IPS-18c (cell line): ENCODE data around the gene PIK3CB.
"Not testable (repeated sequence)": the region's sequence is repeated elsewhere in the genome, so short reads cannot be mapped to it uniquely, and the experiment has no call there.

ENCODE experiments used
- H3K4me3 ChIP-seq: 2 replicates; pipeline ENCODE4 v1.7.0; 2013; ENCODE audit warnings: low read depth, mild to moderate bottlenecking, low read length, moderate library complexity; ENCODE audit not compliant: insufficient read depth
- H3K9me3 ChIP-seq: one replicate; pipeline ENCODE4 v1.6.1; 2013; ENCODE audit warnings: mild to moderate bottlenecking, low read length, moderate library complexity; ENCODE audit not compliant: control insufficient read depth, insufficient read depth

PIK3CB gene

GRCh38 chr3:138825336-138825735 is 9.4 kb downstream of the PIK3CB start:
- H3K4me3 ChIP-seq = no peak overlapping the region
- H3K9me3 ChIP-seq = no peaks in the 10 kb centered on the region

- H3K9me3 ChIP-seq = no peaks in the 10 kb centered on the region
- H3K4me3 ChIP-seq = no peak overlapping the region
Observed at GRCh38 chr3:138824114-138824506, 10.6 kb downstream of the PIK3CB start.

- not testable (repeated sequence) for H3K9me3 ChIP-seq, H3K4me3 ChIP-seq
Observed at GRCh38 chr3:138820379-138820778, 14.3 kb downstream of the PIK3CB start.

GRCh38 chr3:138818185-138818860 is 16.4 kb downstream of the PIK3CB start:
- no peak overlapping the region for H3K4me3 ChIP-seq

DNA sequence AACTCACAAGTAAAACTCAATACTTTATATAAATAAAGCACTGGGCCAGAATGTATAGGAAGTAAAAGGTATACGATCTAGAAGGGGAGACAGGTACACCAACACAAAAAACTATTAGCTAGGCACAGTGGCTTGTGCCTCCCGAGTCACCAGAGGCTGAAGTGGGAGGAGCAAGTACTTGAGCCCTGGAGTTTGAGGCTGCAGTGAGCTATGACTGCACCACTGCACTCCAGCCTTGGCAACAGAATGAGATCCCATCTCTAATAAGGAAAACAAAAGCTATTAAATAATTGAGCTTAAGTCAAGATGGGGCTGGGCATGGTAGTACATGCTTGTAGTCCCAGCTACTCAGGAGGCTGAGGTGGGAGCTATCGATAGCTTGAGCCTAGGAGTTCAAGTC is 17.0 kb downstream of the PIK3CB start:
- H3K9me3 ChIP-seq = no peaks in the 10 kb centered on the region
- H3K4me3 ChIP-seq = no peak overlapping the region

More at GRCh38 chr3:138818185-138818860, 16.4 kb downstream of the PIK3CB start:
- H3K9me3 ChIP-seq = no peaks in the 10 kb centered on the region

- Histone ChIP-seq H3K9me3 (no peaks in the 10 kb centered on the region), H3K4me3 (no peak overlapping the region)
Observed at GRCh38 chr3:138812806-138813205, 21.9 kb downstream of the PIK3CB start.

- Histone ChIP-seq H3K9me3 (no peaks in the 10 kb centered on the region), H3K4me3 (no peak overlapping the region)
Observed at GRCh38 chr3:138809500-138810256, 25.1 kb downstream of the PIK3CB start.

- Histone ChIP-seq H3K9me3 (no peaks in the 10 kb centered on the region), H3K4me3 (no peak overlapping the region)
Observed at GRCh38 chr3:138806376-138807080, 28.2 kb downstream of the PIK3CB start.

- H3K4me3 ChIP-seq = no peak overlapping the region
Observed at GRCh38 chr3:138803006-138803653, 31.6 kb downstream of the PIK3CB start.

DNA sequence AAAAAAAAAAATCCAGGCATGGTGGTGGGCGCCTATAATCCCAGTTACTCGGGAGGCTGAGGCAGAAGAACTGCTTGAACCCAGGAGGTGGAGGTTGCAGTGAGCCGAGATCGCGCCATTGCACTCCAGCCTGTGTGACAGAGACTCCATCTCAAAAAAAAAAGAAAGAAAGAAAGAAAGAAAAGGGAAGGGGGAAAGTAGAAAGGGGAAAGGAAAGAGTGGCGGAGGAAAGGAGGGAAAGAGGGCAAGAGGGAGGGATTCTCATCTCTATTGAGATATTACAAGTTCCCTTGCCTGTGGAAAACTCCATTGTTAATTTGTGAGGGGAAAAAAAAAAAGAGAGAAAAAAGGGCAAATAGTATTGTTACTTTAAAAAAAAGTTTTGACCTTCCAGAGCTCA is 32.5 kb downstream of the PIK3CB start:
- not testable (repeated sequence) for H3K9me3 ChIP-seq, H3K4me3 ChIP-seq

More at GRCh38 chr3:138803006-138803653, 31.6 kb downstream of the PIK3CB start:
- no peaks in the 10 kb centered on the region for H3K9me3 ChIP-seq

DNA sequence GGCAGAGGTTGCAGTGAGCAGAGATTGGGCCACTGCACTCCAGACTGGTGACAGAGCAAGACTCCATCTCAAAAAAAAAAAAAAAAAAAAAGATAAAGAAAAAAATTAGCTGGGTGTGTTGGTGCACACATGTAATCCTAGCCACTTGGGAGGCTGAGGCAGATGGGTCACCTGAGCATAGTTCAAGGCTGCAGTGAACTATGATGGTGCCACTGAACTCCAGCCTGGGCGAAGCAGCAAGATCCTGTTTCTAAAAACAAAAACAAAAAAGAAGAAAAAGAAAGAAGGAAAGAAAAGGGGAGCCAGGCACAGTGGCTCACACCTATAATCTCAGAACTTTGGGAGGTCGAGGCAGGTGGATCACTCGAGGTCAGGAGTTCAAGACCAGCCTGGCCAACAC is 32.9 kb downstream of the PIK3CB start:
- no peaks in the 10 kb centered on the region for H3K9me3 ChIP-seq

DNA sequence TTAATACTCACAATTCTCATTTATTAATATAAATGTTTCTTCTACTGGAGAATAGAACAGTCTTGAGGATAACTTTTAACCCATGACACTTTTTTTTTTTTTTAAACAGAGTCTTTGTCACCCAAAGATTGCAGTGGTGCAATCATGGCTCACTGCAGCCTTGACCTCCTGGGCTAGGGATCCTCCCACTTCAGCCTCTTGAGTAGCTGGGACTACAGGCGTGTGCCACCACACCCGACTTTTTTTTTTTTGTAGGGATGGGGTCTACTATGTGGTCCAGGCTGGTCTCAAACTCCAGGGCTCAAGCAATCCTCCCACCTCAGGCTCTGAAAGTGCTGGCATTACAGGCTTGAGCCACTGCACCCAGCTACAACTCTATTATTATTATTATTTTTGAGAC is 34.5 kb downstream of the PIK3CB start:
- H3K4me3 ChIP-seq = no peak overlapping the region
- no peaks in the 10 kb centered on the region for H3K9me3 ChIP-seq

More for the DNA sequence above, 32.9 kb downstream of the PIK3CB start:
- H3K4me3 ChIP-seq = no peak overlapping the region

DNA sequence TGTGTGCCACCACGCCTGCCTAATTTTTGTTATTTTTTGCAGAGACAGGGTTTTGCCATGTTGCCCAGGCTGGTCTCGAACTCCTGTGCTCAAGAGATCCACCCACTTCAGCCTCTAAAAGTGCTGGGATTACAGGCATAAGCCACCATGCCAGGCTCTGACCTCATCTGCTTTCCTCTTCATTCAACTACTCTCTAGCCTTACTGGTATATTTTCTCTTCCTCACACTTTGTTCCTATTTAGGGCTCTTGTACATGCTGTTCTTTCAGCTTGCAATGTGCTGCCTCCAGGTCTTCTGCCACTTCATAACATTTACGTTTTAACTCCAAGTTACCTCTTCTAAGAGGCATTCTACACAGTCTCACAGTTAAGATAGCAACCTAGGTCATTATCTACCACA is 34.9 kb downstream of the PIK3CB start:
- no peaks in the 10 kb centered on the region for H3K9me3 ChIP-seq
- H3K4me3 ChIP-seq = no peak overlapping the region

- Histone ChIP-seq H3K4me3 (no peak overlapping the region), H3K9me3 (no peaks in the 10 kb centered on the region)
Observed at GRCh38 chr3:138797508-138798038, 37.2 kb downstream of the PIK3CB start.

DNA sequence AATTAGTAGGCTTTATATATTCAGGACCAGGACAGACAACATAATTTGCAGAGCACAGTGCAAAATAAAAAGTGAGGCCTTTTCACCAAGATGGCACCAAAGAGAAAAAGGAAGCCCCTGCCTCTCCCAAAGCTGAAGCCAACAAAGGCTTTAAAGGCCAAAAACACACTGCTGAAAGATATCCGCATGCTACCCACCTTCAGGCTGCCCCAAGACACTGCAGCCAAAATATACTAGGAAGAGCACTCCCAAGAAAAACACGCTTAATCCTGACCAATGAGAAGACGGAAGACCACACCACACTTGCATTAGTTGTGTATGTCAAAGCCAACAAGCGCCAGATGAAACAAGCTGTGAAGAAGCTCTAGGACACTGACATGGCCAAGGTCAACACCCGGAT is 38.0 kb downstream of the PIK3CB start:
- H3K4me3 ChIP-seq = no peak overlapping the region
- no peaks in the 10 kb centered on the region for H3K9me3 ChIP-seq

DNA sequence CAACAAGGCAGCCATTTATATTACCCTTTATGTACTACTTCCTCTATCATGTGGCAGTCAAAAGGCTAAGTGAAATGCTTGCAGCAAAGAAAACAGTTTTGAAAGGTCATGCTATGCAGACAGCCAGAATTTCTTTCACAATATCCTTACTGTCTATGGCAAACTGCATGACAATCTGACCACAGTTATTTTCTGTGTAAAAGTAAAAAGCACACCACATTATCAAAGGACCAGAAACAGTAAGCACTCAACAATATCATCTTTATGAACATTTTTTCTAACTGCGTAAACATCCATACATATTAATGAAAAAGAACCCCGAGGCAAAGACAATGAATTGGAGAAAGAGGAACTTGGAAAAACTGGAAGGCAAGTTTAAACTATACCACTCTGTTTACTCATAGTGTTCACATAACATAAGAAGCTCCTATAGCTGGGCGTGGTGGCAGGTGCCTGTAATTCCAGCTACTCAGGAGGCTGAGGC is 47.9 kb downstream of the PIK3CB start:
- H3K9me3 ChIP-seq = no peaks in the 10 kb centered on the region
- no peak overlapping the region for H3K4me3 ChIP-seq

DNA sequence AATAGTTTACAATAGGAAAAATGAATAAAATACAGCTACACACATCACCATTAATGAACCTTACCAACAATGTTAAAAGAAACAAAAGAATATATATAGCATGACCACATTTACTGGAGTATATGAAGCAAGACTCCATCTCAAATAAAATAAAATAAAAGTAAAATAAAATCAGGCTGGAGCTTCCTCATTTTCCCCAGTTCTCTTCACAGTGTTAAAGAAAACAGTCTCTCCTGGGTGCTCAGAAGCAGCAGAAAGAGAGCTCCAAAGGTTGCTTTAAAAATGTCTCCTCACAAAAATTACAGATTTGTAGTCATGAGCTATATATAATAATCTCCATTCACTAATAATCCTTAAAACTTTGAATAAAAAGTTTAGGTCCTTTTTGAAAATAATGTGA is 48.8 kb downstream of the PIK3CB start:
- Histone ChIP-seq H3K9me3 (no peaks in the 10 kb centered on the region), H3K4me3 (no peak overlapping the region)
